ENCODE measurements around the gene OXNAD1. TPM values are rescaled to one million over a fixed set of nuclear protein-coding genes. Genes with fewer than 3 reads are reported as not detected.

Gene OXNAD1
- total RNA-seq, 1 donor from 2014 or later = 28.7 TPM

- peaks cover 2% of the 10 kb centered on the region for H3K27me3 Mint-ChIP-seq (ENCODE audit: insufficient read depth, low read depth)
- Histone ChIP-seq H3F3A (ENCODE audit: low read depth) (no peaks in the 10 kb centered on the region), H3K9me3 (ENCODE audit: low read depth) (no peaks in the 10 kb centered on the region), H3K9ac (no peak overlapping the region), H3K36me3 (no peaks in the 10 kb centered on the region), H3K27me3 (no peaks in the 10 kb centered on the region), H4K20me1 (ENCODE audit: low read depth) (no peaks in the 10 kb centered on the region), H2AFZ (replicated peaks) (no peak overlapping the region), H3K4me3 (no peak overlapping the region), H3K79me2 (ENCODE audit: low read depth) (no peaks in the 10 kb centered on the region), H3K4me1 (peaks cover 13% of the 10 kb centered on the region), H3K27ac (no peak overlapping the region), H3K4me2 (no peak overlapping the region)
- H3K9me3 Mint-ChIP-seq = no peaks in the 10 kb centered on the region
- DNase-seq (ENCODE audit: low spot score) = no peak
- TF ChIP-seq CTCF (IDR thresholded peaks at IDR 0.05) (no peak), EZH2 (IDR thresholded peaks at IDR 0.05) (no peak), EZH2phosphoT487 (IDR thresholded peaks at IDR 0.05) (no peak)
- peaks cover 28% of the 10 kb centered on the region for H3K4me1 Mint-ChIP-seq
- H3K4me3 Mint-ChIP-seq = no peak overlapping the region
- peaks cover 6% of the 10 kb centered on the region for H3K36me3 Mint-ChIP-seq
- H3K27ac Mint-ChIP-seq = no peak overlapping the region
Measured at GRCh38 chr3:16320711-16321110, 55.7 kb downstream of the OXNAD1 start.

GRCh38 chr3:16322189-16322588 is 57.2 kb downstream of the OXNAD1 start:
- no peak overlapping the region for H3K4me2 ChIP-seq
- H3K4me1 Mint-ChIP-seq = peaks cover 31% of the 10 kb centered on the region
- no peak overlapping the region for H2AFZ ChIP-seq (replicated peaks)
- no peak for TF ChIP-seq EZH2phosphoT487 (IDR thresholded peaks at IDR 0.05)
- no peak for TF ChIP-seq EZH2 (IDR thresholded peaks at IDR 0.05)
- no peak for TF ChIP-seq CTCF (IDR thresholded peaks at IDR 0.05)
- no peak overlapping the region for H3K27ac ChIP-seq
- no peaks in the 10 kb centered on the region for H3K79me2 ChIP-seq (ENCODE audit: low read depth)
- no peak for DNase-seq (ENCODE audit: low spot score)
- H3K27me3 Mint-ChIP-seq (ENCODE audit: insufficient read depth, low read depth) = peaks cover 2% of the 10 kb centered on the region
- no peaks in the 10 kb centered on the region for H3F3A ChIP-seq (ENCODE audit: low read depth)
- no peaks in the 10 kb centered on the region for H3K9me3 Mint-ChIP-seq
- no peak overlapping the region for H3K4me3 ChIP-seq
- no peaks in the 10 kb centered on the region for H3K27me3 ChIP-seq
- no peak overlapping the region for H3K9ac ChIP-seq
- H3K27ac Mint-ChIP-seq = no peak overlapping the region
- H3K36me3 Mint-ChIP-seq = peaks cover 2% of the 10 kb centered on the region
- H3K36me3 ChIP-seq = no peaks in the 10 kb centered on the region
- no peaks in the 10 kb centered on the region for H3K9me3 ChIP-seq (ENCODE audit: low read depth)
- no peaks in the 10 kb centered on the region for H4K20me1 ChIP-seq (ENCODE audit: low read depth)
- peaks cover 13% of the 10 kb centered on the region for H3K4me1 ChIP-seq
- H3K4me3 Mint-ChIP-seq = no peak overlapping the region

- H3K9me3 ChIP-seq (ENCODE audit: low read depth) = no peaks in the 10 kb centered on the region
- Mint-ChIP-seq H3K9me3 (no peaks in the 10 kb centered on the region), H3K36me3 (peaks cover 2% of the 10 kb centered on the region), H3K4me3 (no peak overlapping the region), H3K27me3 (ENCODE audit: insufficient read depth, low read depth) (peaks cover 2% of the 10 kb centered on the region), H3K27ac (no peak overlapping the region), H3K4me1 (peaks cover 34% of the 10 kb centered on the region)
- H3K9ac ChIP-seq = no peak overlapping the region
- TF ChIP-seq CTCF (IDR thresholded peaks at IDR 0.05) (no peak), EZH2 (IDR thresholded peaks at IDR 0.05) (no peak), EZH2phosphoT487 (IDR thresholded peaks at IDR 0.05) (no peak)
- H4K20me1 ChIP-seq (ENCODE audit: low read depth) = no peaks in the 10 kb centered on the region
- H3K36me3 ChIP-seq = no peaks in the 10 kb centered on the region
- H2AFZ ChIP-seq (replicated peaks) = no peak overlapping the region
- no peak overlapping the region for H3K4me2 ChIP-seq
- H3K4me3 ChIP-seq = no peak overlapping the region
- H3F3A ChIP-seq (ENCODE audit: low read depth) = no peaks in the 10 kb centered on the region
- H3K4me1 ChIP-seq = peaks cover 13% of the 10 kb centered on the region
- H3K27ac ChIP-seq = no peak overlapping the region
- no peak for DNase-seq (ENCODE audit: low spot score)
- no peaks in the 10 kb centered on the region for H3K27me3 ChIP-seq
- no peaks in the 10 kb centered on the region for H3K79me2 ChIP-seq (ENCODE audit: low read depth)
Measured at GRCh38 chr3:16323737-16324136, 58.7 kb downstream of the OXNAD1 start.
